HEK293 (cell line): Measurements from ENCODE around the gene STX18.

Source experiments
- TCF7L2 ChIP-seq: IDR thresholded peaks from 2 replicates; pipeline ENCODE4 v1.6.1; 2011; ENCODE audit warnings: low read depth, mild to moderate bottlenecking, inconsistent platforms, low read length, moderate library complexity, borderline replicate concordance
- ZBTB44 ChIP-seq: fragments of 450-650 bp; IDR thresholded peaks from 2 replicates; pipeline ENCODE4 v1.5.1; 2018; ENCODE audit warnings: missing biosample characterization, mild to moderate bottlenecking, missing genetic modification characterization
- ZBTB8A ChIP-seq: fragments of 450-650 bp; formaldehyde crosslinking; IDR thresholded peaks from 2 replicates; pipeline ENCODE4 v1.5.1; 2016; ENCODE audit warnings: missing biosample characterization, missing genetic modification characterization
- ZNF138 ChIP-seq: fragments of 450-650 bp; formaldehyde crosslinking; IDR thresholded peaks from 2 replicates; pipeline ENCODE4 v1.5.1; 2016; ENCODE audit warnings: missing biosample characterization, missing genetic modification characterization, borderline replicate concordance
- ZNF140 ChIP-seq: fragments of 450-650 bp; formaldehyde crosslinking; IDR thresholded peaks from 2 replicates; pipeline ENCODE4 v1.5.1; 2016; ENCODE audit warnings: missing biosample characterization, missing genetic modification characterization
- ZNF274 ChIP-seq, 2 experiments: fragments of 200-500 bp in 1 of 2; fragments of 450-650 bp in 1 of 2; sonication (Bioruptor generic) in 1 of 2; formaldehyde crosslinking in 1 of 2; IDR thresholded peaks; 2 replicates each; pipeline versions ENCODE4 v1.5.1 to v1.6.1; 2014 to 2016; ENCODE audit warnings: borderline replicate concordance in 1 of 2, inconsistent platforms in 1 of 2, low read length in 1 of 2, missing biosample characterization in 1 of 2, missing genetic modification characterization in 1 of 2
- ZNF639 ChIP-seq: fragments of 450-650 bp; formaldehyde crosslinking; IDR thresholded peaks from 2 replicates; pipeline ENCODE4 v1.5.1; 2016; ENCODE audit warnings: missing biosample characterization, missing genetic modification characterization
- ZNF670 ChIP-seq: fragments of 450-650 bp; formaldehyde crosslinking; IDR thresholded peaks from 2 replicates; pipeline ENCODE4 v1.5.1; 2016; ENCODE audit warnings: missing biosample characterization, missing genetic modification characterization, low read depth
- ZNF677 ChIP-seq: fragments of 450-650 bp; IDR thresholded peaks from 2 replicates; pipeline ENCODE4 v1.5.0; 2018; ENCODE audit warnings: missing biosample characterization, mild to moderate bottlenecking, missing genetic modification characterization, moderate library complexity
- ZNF776 ChIP-seq: fragments of 450-650 bp; formaldehyde crosslinking; IDR thresholded peaks from 2 replicates; pipeline ENCODE4 v1.5.0; 2017; ENCODE audit warnings: missing biosample characterization, missing genetic modification characterization, borderline replicate concordance
- TF ChIP-seq, protein P1 (sequence below): fragments of 450-650 bp; formaldehyde crosslinking; IDR thresholded peaks from 2 replicates; pipeline ENCODE4 v1.5.1; 2016; ENCODE audit warnings: missing biosample characterization, missing genetic modification characterization
- TF ChIP-seq, protein P2 (sequence below): fragments of 450-650 bp; formaldehyde crosslinking; IDR thresholded peaks from 2 replicates; pipeline ENCODE4 v1.5.1; 2016; ENCODE audit warnings: missing biosample characterization, missing genetic modification characterization, low read depth

GRCh38 chr4:4480205-4480604, 61.6 kb downstream of the STX18 start:
- TF ChIP-seq, protein P1, sequence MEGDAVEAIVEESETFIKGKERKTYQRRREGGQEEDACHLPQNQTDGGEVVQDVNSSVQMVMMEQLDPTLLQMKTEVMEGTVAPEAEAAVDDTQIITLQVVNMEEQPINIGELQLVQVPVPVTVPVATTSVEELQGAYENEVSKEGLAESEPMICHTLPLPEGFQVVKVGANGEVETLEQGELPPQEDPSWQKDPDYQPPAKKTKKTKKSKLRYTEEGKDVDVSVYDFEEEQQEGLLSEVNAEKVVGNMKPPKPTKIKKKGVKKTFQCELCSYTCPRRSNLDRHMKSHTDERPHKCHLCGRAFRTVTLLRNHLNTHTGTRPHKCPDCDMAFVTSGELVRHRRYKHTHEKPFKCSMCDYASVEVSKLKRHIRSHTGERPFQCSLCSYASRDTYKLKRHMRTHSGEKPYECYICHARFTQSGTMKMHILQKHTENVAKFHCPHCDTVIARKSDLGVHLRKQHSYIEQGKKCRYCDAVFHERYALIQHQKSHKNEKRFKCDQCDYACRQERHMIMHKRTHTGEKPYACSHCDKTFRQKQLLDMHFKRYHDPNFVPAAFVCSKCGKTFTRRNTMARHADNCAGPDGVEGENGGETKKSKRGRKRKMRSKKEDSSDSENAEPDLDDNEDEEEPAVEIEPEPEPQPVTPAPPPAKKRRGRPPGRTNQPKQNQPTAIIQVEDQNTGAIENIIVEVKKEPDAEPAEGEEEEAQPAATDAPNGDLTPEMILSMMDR (tag by site-specific recombination): no peak
- TF ChIP-seq ZNF776 (no peak), ZNF138 (tag by site-specific recombination) (no peak), ZNF639 (tag by site-specific recombination) (no peak), ZNF677 (tag by site-specific recombination) (no peak), ZNF140 (no peak), ZBTB44 (tag by site-specific recombination) (no peak), ZNF274 (IDR thresholded peaks at IDR 0.05; ENCODE audit: low read length) (no peak), ZNF274 (tag by site-specific recombination; IDR thresholded peaks at IDR 0.05; ENCODE audit: borderline replicate concordance) (no peak), ZNF670 (tag by site-specific recombination) (no peak), TCF7L2 (no peak), ZBTB8A (no peak)
- TF ChIP-seq, protein P2, sequence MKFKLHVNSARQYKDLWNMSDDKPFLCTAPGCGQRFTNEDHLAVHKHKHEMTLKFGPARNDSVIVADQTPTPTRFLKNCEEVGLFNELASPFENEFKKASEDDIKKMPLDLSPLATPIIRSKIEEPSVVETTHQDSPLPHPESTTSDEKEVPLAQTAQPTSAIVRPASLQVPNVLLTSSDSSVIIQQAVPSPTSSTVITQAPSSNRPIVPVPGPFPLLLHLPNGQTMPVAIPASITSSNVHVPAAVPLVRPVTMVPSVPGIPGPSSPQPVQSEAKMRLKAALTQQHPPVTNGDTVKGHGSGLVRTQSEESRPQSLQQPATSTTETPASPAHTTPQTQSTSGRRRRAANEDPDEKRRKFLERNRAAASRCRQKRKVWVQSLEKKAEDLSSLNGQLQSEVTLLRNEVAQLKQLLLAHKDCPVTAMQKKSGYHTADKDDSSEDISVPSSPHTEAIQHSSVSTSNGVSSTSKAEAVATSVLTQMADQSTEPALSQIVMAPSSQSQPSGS: no peak
